Renal cortex interstitium (tissue), 11 donors: Measurements from ENCODE around the gene OLFM1. TPM values are rescaled to one million over a fixed set of nuclear protein-coding genes. Genes with fewer than 3 reads are reported as not detected.
"Not testable (repeated sequence)": the region's sequence is repeated elsewhere in the genome, so short reads cannot be mapped to it uniquely, and the experiment has no call there.

Experiments used
- DNase-seq, 11 donors: peaks; one replicate each; pipeline ENCODE4 v3.0.0-alpha.2; 2013; ENCODE audit warnings: low read depth in 9 of 11, low spot score in 4 of 11; ENCODE audit errors: extremely low read depth in 1 of 11
- polyA plus RNA-seq, 3 donors: library from polyadenylated mRNA; unstranded; fragments of 120-200 nt; gene quantifications; one replicate each; pipeline ENCODE4 v1.2.1, GENCODE V29; 2013; ENCODE audit not compliant: insufficient read length in 3 of 3

Gene OLFM1
- polyA plus RNA-seq, 3 donors = 2.5 to 5.8 (median 4.4) TPM

DNA sequence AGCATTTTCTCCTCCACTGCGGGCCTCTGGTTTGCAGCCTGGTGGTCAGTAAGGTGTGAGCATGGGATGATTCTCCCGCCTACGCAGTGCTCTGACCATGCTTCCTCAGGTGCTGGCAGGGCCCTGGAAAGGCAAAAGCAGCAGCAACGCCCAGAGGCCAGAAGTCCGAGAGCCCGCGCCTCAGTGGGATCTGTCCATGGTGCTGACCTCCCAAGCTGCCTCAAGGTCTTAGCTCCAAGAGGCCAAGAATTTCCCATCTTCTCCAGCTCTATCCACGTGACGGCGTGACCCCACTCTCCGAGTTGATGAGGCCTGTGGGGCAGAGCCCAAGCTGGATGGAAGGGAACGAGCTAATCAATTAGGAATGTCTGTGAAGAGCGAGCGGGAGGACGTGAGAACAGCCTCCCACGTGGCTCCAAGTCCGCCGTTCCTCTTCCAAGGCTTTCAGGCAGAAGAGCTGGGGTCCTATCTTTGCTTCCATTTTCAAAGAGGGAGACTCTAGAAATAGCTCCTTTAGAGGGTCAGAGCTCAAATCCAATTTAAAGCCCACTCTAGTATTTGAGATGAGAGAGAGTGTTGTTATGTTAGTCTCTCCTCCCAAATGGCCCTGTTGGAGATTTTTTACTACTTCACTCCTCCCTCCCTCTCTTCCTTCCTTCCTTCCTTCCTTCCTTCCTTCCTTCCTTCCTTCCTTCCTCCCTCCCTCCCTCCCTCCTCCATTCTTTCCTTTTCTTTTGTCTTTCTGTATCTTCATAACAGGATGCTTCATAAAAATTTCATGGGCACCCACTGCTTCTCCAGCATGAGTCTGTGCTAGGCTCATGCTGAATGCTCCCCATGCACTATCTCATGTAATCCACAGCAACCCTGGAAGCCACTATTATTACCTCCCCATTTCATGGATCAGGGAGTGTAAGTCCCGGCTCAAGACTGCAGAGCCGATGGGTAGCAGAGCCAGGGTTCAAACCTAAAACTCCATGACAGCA is 69.3 kb downstream of the OLFM1 start:
- DNase-seq = peak; percentile 59 to 86 (median 80)

DNA sequence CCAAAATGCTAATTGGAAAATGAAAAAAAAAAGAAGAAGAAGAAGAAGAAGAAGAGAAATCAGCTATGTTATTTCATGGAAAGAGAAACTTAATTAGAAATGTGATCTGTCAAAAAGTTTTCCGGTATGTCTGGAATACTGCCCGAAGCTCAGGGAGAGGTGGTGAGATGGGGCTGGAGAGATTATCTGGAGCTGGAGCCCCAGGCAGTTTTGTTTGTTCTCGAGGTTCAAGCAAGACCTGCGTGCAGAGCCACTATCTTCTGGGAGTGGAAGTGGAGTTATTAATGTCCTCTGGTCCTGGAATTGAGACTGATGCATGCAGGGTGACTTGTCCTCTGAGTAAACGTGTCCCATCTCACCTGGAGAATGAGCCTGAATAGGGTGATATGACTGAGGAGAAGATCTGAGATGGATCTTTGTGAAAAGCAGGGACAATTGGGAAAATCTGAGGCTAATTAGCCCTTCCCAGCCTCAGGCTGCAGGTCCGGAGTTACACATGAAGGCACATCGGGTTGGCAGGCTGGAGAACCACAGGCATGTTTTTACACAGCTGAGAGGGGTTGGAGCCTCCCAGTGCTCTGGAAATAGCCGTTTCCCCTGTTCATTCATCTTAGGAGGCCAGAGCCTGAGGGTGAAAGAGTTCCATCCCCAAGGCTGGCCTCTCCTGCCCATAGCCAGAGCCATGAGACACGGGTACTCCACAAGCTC is 70.5 kb downstream of the OLFM1 start:
- DNase-seq = no peak

- no peak for DNase-seq
Observed at GRCh38 chr9:135158564-135158937, 71.1 kb downstream of the OLFM1 start.

- DNase-seq = no peak
Observed at GRCh38 chr9:135159801-135160200, 72.3 kb downstream of the OLFM1 start.

DNA sequence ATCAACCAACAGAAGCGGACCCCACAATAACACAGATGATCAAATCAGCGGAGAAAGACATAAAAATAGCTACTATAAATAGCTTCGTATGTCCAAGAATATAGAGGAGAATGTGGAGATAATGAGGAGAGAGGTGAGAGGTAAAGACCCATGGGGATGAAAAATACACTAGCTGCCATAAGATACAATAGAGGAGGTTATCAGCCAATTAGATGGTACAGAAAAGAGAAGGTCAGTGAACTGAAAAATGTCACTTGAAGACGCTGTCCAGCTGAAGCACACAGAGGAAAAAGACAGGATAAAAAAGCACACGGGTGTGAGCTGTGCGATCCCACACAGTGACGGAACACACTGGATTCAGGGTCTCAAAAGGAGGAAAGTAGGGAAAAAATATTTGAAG is 73.4 kb downstream of the OLFM1 start:
- no peak for DNase-seq

DNA sequence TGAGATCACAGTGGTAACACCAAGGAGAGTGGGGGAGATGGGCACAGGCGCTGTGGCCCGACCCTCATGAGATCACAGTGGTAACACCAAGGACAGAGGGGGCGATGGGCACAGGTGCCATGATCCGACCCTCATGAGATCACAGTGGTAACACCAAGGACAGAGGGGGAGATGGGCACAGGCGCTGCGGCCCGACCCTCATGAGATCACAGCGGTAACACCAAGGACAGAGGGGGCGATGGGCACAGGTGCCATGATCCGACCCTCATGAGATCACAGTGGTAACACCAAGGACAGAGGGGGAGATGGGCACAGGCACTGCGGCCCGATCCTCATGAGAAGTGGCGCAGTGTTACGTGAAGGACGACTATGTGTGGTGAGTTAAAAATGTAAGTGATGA is 75.1 kb downstream of the OLFM1 start:
- not testable (repeated sequence) for DNase-seq

DNA sequence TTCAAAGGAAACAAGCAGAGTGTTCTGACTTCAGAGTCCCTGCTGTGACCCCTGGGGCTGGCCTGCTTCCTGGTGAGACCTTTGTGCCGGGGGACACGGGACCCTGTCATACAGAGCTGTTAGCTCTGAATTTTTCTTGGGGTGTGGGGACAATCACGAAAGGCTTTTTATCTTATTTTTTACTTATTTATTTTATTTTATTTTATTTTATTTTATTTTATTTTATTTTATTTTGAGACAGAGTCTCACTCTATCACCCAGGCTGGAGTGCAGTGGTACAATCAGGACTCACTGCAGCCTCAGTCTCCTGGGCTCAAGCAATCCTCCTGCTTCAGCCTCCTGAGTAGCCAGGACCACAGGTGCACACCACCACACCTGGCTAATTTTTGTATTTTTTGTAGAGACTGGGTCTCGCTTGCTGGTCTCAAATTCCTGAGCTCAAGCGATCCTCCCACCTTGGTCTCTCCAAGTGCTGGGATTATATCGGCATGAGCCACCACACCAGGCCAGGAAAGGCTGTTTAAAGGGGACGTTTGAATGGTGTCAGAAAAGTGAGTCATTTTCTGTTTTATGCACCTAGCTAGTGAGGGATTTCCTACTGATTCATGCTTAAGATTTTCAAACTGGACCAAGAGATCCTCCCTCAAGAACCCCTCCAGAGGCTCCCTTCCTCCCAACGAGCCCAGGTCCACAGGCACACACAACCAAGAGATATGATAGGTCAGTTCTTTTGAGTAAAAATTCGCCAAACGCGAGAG is 75.7 kb downstream of the OLFM1 start:
- no peak for DNase-seq

- no peak for DNase-seq
Observed at GRCh38 chr9:135164036-135164435, 76.6 kb downstream of the OLFM1 start.

DNA sequence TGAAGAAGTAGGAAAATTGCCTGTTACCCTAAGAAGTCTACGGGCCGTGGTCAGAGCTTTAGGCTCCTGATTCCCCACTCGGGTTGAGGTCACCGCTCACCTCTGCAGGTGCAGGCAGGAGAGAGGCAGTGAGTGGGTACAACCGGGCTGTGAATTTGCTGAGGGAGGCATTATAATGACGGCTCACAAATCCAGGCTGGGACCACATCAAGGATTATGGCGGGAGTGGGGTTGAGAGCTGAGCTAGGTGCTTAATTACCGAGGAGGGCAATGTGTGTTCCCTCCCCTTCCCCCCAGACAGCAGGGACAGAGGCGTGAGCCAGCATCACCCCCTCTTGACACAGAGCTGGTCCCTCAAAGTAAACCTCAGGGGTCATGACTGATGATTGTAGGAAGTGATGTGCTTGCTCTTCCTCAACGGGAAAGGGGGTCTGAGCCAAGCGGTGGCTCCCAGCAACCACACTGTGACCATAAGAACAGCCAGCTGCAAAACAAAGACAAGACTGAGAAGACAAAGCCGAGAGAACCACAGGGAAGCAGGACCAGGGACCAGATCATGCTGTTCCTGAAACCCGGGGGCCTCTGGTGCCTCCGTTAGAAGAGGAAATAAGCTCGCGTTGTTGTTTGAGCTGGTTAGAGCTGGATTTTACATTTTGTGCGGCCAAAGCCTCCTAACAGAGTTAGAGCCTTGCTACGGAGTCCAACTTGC is 77.7 kb downstream of the OLFM1 start:
- DNase-seq = no peak

DNA sequence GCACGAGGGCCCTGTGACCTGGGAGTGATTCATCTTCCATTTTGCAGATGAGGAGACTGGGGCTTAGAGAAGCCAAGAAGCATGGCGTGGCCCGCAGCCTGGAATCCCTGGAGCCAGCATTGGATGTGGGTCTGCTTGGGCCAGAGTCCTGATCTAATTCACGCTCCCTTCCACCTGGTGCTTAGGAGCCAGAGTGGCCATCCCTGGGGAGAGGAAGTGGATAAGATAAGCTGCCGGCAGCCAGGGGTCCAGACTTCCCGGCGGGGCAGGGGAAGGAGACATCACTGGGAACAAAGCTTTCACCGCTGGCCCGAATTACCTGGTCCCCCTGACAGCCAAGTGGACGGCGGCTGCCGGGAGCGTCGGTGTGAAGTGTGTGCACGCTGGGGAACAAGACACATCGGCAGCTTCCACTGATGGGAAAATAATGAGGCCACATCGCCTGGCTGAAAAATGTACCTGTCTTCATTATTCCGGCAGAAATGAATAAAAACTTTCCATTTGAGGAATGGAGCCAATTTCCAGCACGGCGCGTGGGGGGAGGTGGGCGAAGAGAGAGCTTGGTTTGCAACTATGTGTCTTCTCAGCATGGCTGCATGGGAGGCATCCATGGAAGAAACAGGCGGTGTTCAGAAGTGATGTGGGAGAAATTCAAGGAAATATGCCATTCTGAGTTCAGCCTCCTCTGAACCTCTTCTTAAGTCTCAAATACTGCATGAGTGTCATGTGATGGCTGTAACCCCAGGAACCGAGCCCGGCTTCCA is 78.5 kb downstream of the OLFM1 start:
- DNase-seq = no peak

GRCh38 chr9:135166565-135166964 is 79.1 kb downstream of the OLFM1 start:
- DNase-seq = no peak

- DNase-seq = no peak
Observed at GRCh38 chr9:135167356-135167755, 79.9 kb downstream of the OLFM1 start.

GRCh38 chr9:135167849-135168655 is 80.6 kb downstream of the OLFM1 start:
- no peak for DNase-seq

GRCh38 chr9:135169709-135170226 is 82.3 kb downstream of the OLFM1 start:
- no peak for DNase-seq

- DNase-seq = no peak
Observed at GRCh38 chr9:135170535-135170934, 83.1 kb downstream of the OLFM1 start.
